Peyer's patch (tissue), 4 donors: ENCODE data around the gene NAA25. TPM values are rescaled to one million over a fixed set of nuclear protein-coding genes. Genes with fewer than 3 reads are reported as not detected.
"Not testable (repeated sequence)": the region's sequence is repeated elsewhere in the genome, so short reads cannot be mapped to it uniquely, and the experiment has no call there.

Experiments
- DNase-seq, 3 donors: peaks; one replicate each; pipeline ENCODE4 v3.0.0-alpha.2; 2017 to 2019
- H3K27ac ChIP-seq, 4 donors: fragments of 200-600 bp; sonication (generic); one replicate each; pipeline ENCODE4 v1.5.1; 2016 to 2019
- H3K27me3 ChIP-seq, 2 donors: fragments of 200-600 bp; sonication (generic); one replicate each; pipeline ENCODE4 v1.5.1; 2019
- H3K36me3 ChIP-seq, 3 donors: fragments of 200-600 bp; sonication (generic); one replicate each; pipeline ENCODE4 v1.5.1; 2016 to 2019
- H3K4me1 ChIP-seq, 4 donors: fragments of 200-600 bp; sonication (generic); one replicate each; pipeline ENCODE4 v1.5.1; 2016 to 2019
- H3K4me3 ChIP-seq, 4 donors: fragments of 200-600 bp; sonication (generic); 1 replicate in 3 of 4; 2 replicates in 1 of 4; pipeline ENCODE4 v1.5.1; 2016 to 2019; ENCODE audit warnings: mild to moderate bottlenecking in 1 of 4
- H3K9me3 ChIP-seq, 4 donors: fragments of 200-600 bp; sonication (generic); one replicate each; pipeline ENCODE4 v1.5.1; 2016 to 2019; ENCODE audit warnings: mild to moderate bottlenecking in 1 of 4
- CTCF ChIP-seq, 6 experiments: fragments of 450-650 bp in 4 of 6; fragments of 200-600 bp in 2 of 6; sonication (generic) in 1 of 6; IDR thresholded peaks; one replicate each; pipeline ENCODE4 v1.5.1; 2017 to 2019; ENCODE audit warnings: antibody characterized with exemption in 6 of 6, mild to moderate bottlenecking in 3 of 6, moderate library complexity in 1 of 6
- POLR2A ChIP-seq, 2 donors: fragments of 450-650 bp; IDR thresholded peaks; one replicate each; pipeline ENCODE4 v1.5.1; 2017; ENCODE audit warnings: antibody characterized with exemption in 2 of 2, mild to moderate bottlenecking in 2 of 2, moderate library complexity in 2 of 2
- total RNA-seq, 4 donors: library from RNA; depleted of rRNA; stranded (reverse); fragments of >200 nt; gene quantifications; one replicate each; pipeline ENCODE4 v1.1.0, GENCODE V29; 2016

Gene NAA25
- total RNA-seq, 4 donors from 2014 or later, result 18.9 to 25.6 (median 22.2) TPM

GRCh38 chr12:111998015-111998414 is 110.6 kb downstream of the NAA25 start:
- no peak for TF ChIP-seq CTCF (IDR thresholded peaks at IDR 0.05)
- TF ChIP-seq POLR2A (IDR thresholded peaks at IDR 0.05), result no peak
- H3K36me3 ChIP-seq, result no peaks in the 10 kb centered on the region

DNA sequence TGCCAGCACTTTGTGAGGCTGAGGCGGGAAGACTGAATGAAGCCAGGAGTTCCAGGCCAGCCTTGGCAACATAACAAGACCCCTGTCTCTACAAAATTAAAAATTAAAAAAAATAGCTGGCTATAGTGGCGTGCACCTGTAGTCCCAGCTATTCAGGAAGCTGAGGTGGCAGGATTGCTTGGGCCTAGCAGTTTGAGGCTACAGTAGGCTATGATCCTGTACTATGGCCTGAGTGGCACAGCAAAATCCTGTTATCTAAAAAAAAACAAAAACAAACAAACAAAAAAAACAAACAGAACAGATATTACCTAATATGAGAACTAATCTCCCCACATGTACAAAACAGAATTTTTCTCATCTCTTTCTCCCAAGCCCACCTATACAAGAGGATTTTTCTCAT is 111.3 kb downstream of the NAA25 start:
- no peak for TF ChIP-seq POLR2A (IDR thresholded peaks at IDR 0.05)
- no peak for TF ChIP-seq CTCF (IDR thresholded peaks at IDR 0.05)
- Histone ChIP-seq H3K27me3 (no peaks in the 10 kb centered on the region), H3K4me3 (no peak overlapping the region), H3K36me3 (no peaks in the 10 kb centered on the region), H3K4me1 (peaks cover 0 to 9% (median 2%) of the 10 kb centered on the region in 4 donors), H3K9me3 (no peaks in the 10 kb centered on the region), H3K27ac (no peak overlapping the region)
- DNase-seq, result no peak

More at GRCh38 chr12:111998015-111998414, 110.6 kb downstream of the NAA25 start:
- no peak overlapping the region for H3K4me3 ChIP-seq
- no peaks in the 10 kb centered on the region for H3K9me3 ChIP-seq
- no peak for DNase-seq
- H3K27me3 ChIP-seq, result no peaks in the 10 kb centered on the region
- peaks cover 0 to 9% (median under 1%) of the 10 kb centered on the region in 4 donors for H3K4me1 ChIP-seq
- H3K27ac ChIP-seq, result no peak overlapping the region

DNA sequence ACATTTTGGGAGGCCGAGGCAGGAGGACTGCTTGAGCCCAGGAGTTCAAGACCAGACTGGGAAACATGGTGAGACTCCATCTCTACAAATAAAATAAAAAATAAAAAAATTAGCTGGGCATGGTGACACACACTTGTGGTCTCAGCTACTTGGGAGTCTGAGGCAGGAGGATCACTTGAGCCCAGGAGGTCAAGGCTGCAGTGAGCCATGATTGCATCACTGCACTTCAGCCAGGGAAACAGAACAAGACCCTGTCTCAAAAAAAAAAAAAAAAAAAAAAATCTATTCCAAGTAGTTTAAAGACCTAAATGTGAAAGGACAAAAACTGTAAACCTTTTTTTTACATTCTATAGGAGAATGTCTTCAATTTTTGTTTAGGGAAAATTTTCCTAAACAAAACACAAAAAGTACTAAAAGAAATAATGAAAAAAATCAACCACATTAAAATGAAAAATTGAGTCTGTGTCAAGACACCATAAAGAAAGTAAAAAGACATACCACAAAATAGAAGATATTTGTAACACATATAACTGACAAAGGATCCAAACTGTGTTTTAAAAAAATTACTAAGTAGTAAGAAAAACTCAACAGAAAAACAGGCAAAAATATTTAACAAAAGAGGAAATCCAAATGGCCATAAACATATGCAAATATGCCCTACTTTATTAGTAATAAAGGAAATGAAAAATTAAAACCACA is 112.7 kb downstream of the NAA25 start:
- Histone ChIP-seq H3K27me3 (no peaks in the 10 kb centered on the region), H3K4me3 (no peak overlapping the region), H3K36me3 (no peaks in the 10 kb centered on the region), H3K9me3 (no peaks in the 10 kb centered on the region), H3K4me1 (peaks cover 0 to 9% (median 2%) of the 10 kb centered on the region in 4 donors), H3K27ac (no peak overlapping the region)
- TF ChIP-seq CTCF (IDR thresholded peaks at IDR 0.05), result no peak
- TF ChIP-seq POLR2A (IDR thresholded peaks at IDR 0.05), result no peak
- DNase-seq, result no peak

- peak overlapping the region; percentile 1 to 23 (median 13) for H3K4me3 ChIP-seq
Observed at GRCh38 chr12:111994211-111995111, 114.1 kb downstream of the NAA25 start.

GRCh38 chr12:111993292-111994150 is 115.1 kb downstream of the NAA25 start:
- H3K9me3 ChIP-seq, result no peaks in the 10 kb centered on the region
- peak overlapping the region in 3 of 4 donors; percentile 1 to 23 (median 21) for H3K4me3 ChIP-seq
- H3K27ac ChIP-seq, result peak overlapping the region; percentile 21 to 60 (median 46)
- H3K4me1 ChIP-seq, result peaks cover 0 to 9% (median 2%) of the 10 kb centered on the region in 4 donors
- H3K36me3 ChIP-seq, result no peaks in the 10 kb centered on the region
- DNase-seq, result peak in 1 of 3 donors; percentile 56
- TF ChIP-seq POLR2A (IDR thresholded peaks at IDR 0.05) (no peak), CTCF (IDR thresholded peaks at IDR 0.05) (no peak)
- no peaks in the 10 kb centered on the region for H3K27me3 ChIP-seq

More at GRCh38 chr12:111994211-111995111, 114.1 kb downstream of the NAA25 start:
- not testable (repeated sequence) for H3K9me3 ChIP-seq, H3K27me3 ChIP-seq, H3K4me1 ChIP-seq, H3K36me3 ChIP-seq
- DNase-seq, result peak in 1 of 3 donors; percentile 54
- peak overlapping the region; percentile 8 to 60 (median 30) for H3K27ac ChIP-seq
